H9 (cell line): ENCODE results near the gene PDE1C. TPM values are rescaled to one million over a fixed set of nuclear protein-coding genes. Genes with fewer than 3 reads are reported as not detected.

Experiments
- DNase-seq: peaks from one replicate; pipeline ENCODE4 v3.0.0-alpha.2; 2017
- H2AFZ ChIP-seq: one replicate; pipeline ENCODE4 v1.6.1; 2013; ENCODE audit warnings: mild to moderate bottlenecking, low read length, control low read depth, moderate library complexity
- H2AK5ac ChIP-seq: 2 replicates; pipeline ENCODE4 v1.6.1; 2013; ENCODE audit warnings: low read length, control low read depth, mixed read lengths; ENCODE audit not compliant: insufficient read length
- H2BK120ac ChIP-seq: one replicate; pipeline ENCODE4 v1.6.1; 2013; ENCODE audit warnings: low read depth, mild to moderate bottlenecking, low read length, control low read depth, inconsistent platforms; ENCODE audit not compliant: poor library complexity, severe bottlenecking
- H2BK12ac ChIP-seq: 2 replicates; pipeline ENCODE4 v1.6.1; 2013; ENCODE audit warnings: low read length, control low read depth, mixed read lengths, low read depth; ENCODE audit not compliant: insufficient read length
- H2BK15ac ChIP-seq: 2 replicates; pipeline ENCODE4 v1.6.1; 2013; ENCODE audit warnings: low read depth, low read length, control low read depth
- H2BK20ac ChIP-seq: one replicate; pipeline ENCODE4 v1.6.1; 2013; ENCODE audit warnings: low read depth, mild to moderate bottlenecking, low read length, control low read depth, inconsistent platforms; ENCODE audit not compliant: poor library complexity, severe bottlenecking
- H2BK5ac ChIP-seq: 2 replicates; pipeline ENCODE4 v1.6.1; 2013; ENCODE audit warnings: low read length, control low read depth, mixed read lengths; ENCODE audit not compliant: insufficient read length
- H3K14ac ChIP-seq: 2 replicates; pipeline ENCODE4 v1.6.1; 2013; ENCODE audit warnings: low read length, control low read depth; ENCODE audit not compliant: insufficient read depth
- H3K18ac ChIP-seq: 2 replicates; pipeline ENCODE4 v1.6.1; 2013; ENCODE audit warnings: low read depth, mild to moderate bottlenecking, mixed read lengths, low read length, control low read depth; ENCODE audit not compliant: insufficient read length
- H3K23ac ChIP-seq: 2 replicates; pipeline ENCODE4 v1.6.1; 2013; ENCODE audit warnings: low read length, control low read depth, mixed read lengths, low read depth; ENCODE audit not compliant: insufficient read length
- H3K23me2 ChIP-seq: 2 replicates; pipeline ENCODE4 v1.6.1; 2013; ENCODE audit warnings: low read depth, mild to moderate bottlenecking, mixed read lengths, low read length, control low read depth; ENCODE audit not compliant: insufficient read length, poor library complexity, severe bottlenecking
- H3K27ac ChIP-seq: 2 replicates; pipeline ENCODE4 v1.5.1; 2013; ENCODE audit warnings: low read length, control low read depth, mixed read lengths, low read depth; ENCODE audit not compliant: insufficient read length
- H3K27me3 ChIP-seq: 2 replicates; pipeline ENCODE4 v1.6.1; 2013; ENCODE audit warnings: low read length, control low read depth, inconsistent platforms; ENCODE audit not compliant: insufficient read depth
- H3K4ac ChIP-seq: 2 replicates; pipeline ENCODE4 v1.6.1; 2013; ENCODE audit warnings: low read depth, mild to moderate bottlenecking, control low read depth, inconsistent platforms, low read length, moderate library complexity
- H3K4me1 ChIP-seq: 2 replicates; pipeline ENCODE4 v1.6.1; 2013; ENCODE audit warnings: low read length, control low read depth, inconsistent platforms; ENCODE audit not compliant: insufficient read depth
- H3K4me2 ChIP-seq: 2 replicates; pipeline ENCODE4 v1.6.1; 2013; ENCODE audit warnings: low read length, control low read depth, mixed read lengths; ENCODE audit not compliant: insufficient read length, insufficient read depth
- H3K56ac ChIP-seq: 2 replicates; pipeline ENCODE4 v1.6.1; 2013; ENCODE audit warnings: low read depth, mild to moderate bottlenecking, mixed read lengths, low read length, control low read depth; ENCODE audit not compliant: insufficient read length
- H3K79me1 ChIP-seq: 2 replicates; pipeline ENCODE4 v1.6.1; 2013; ENCODE audit warnings: low read depth, mild to moderate bottlenecking, moderate library complexity, low read length, control low read depth, inconsistent platforms; ENCODE audit not compliant: insufficient read depth, poor library complexity, severe bottlenecking
- H3K79me2 ChIP-seq: 2 replicates; pipeline ENCODE4 v1.6.1; 2013; ENCODE audit warnings: low read length, control low read depth, inconsistent platforms; ENCODE audit not compliant: insufficient read depth
- H3K9ac ChIP-seq: 2 replicates; pipeline ENCODE4 v1.6.1; 2013; ENCODE audit warnings: low read length, control low read depth, mixed read lengths; ENCODE audit not compliant: insufficient read length; ENCODE audit errors: extremely low read depth
- H3K9me3 ChIP-seq: one replicate; pipeline ENCODE4 v1.6.1; 2013; ENCODE audit warnings: low read depth, low read length, inconsistent platforms; ENCODE audit not compliant: control insufficient read depth
- H3T11ph ChIP-seq: one replicate; pipeline ENCODE4 v1.6.1; 2013; ENCODE audit warnings: mild to moderate bottlenecking, low read length, control low read depth, inconsistent platforms
- H4K20me1 ChIP-seq: one replicate; pipeline ENCODE4 v1.6.1; 2013; ENCODE audit not compliant: control insufficient read depth, insufficient read length, insufficient read depth
- H4K5ac ChIP-seq: 2 replicates; pipeline ENCODE4 v1.6.1; 2013; ENCODE audit warnings: low read depth, mild to moderate bottlenecking, mixed read lengths, low read length, control low read depth; ENCODE audit not compliant: insufficient read length
- H4K8ac ChIP-seq: replicated peaks from 2 replicates; pipeline ENCODE4 v1.6.1; 2013; ENCODE audit warnings: low read length, control low read depth, mixed read lengths, low read depth; ENCODE audit not compliant: insufficient read length
- H4K91ac ChIP-seq: 2 replicates; pipeline ENCODE4 v1.6.1; 2013; ENCODE audit warnings: low read depth, mild to moderate bottlenecking, moderate library complexity, mixed read lengths, low read length, control low read depth; ENCODE audit not compliant: insufficient read length
- H3K27ac Mint-ChIP-seq, 3 experiments: 2 replicates in 2 of 3; 3 replicates in 1 of 3; pipeline ENCODE4 v1.8.0; 2020 to 2021; ENCODE audit warnings: mixed read lengths in 3 of 3, mild to moderate bottlenecking in 1 of 3, moderate library complexity in 1 of 3
- H3K27me3 Mint-ChIP-seq: 2 replicates; pipeline ENCODE4 v1.8.0; 2021; ENCODE audit warnings: low read depth, mild to moderate bottlenecking, moderate library complexity, mixed read lengths
- H3K36me3 Mint-ChIP-seq, 3 experiments: 2 replicates in 2 of 3; 3 replicates in 1 of 3; pipeline ENCODE4 v1.8.0; 2020 to 2021; ENCODE audit warnings: low read depth in 3 of 3, mixed read lengths in 3 of 3; ENCODE audit not compliant: insufficient read depth in 1 of 3
- H3K4me1 Mint-ChIP-seq, 2 experiments: 2 replicates each; pipeline ENCODE4 v1.8.0; 2020; ENCODE audit warnings: mixed read lengths in 2 of 2
- H3K4me3 Mint-ChIP-seq, 2 experiments: 2 replicates in 1 of 2; 3 replicates in 1 of 2; pipeline ENCODE4 v1.8.0; 2020 to 2021; ENCODE audit warnings: mild to moderate bottlenecking in 2 of 2, mixed read lengths in 2 of 2, moderate library complexity in 1 of 2
- H3K9me3 Mint-ChIP-seq, 2 experiments: 2 replicates in 1 of 2; 3 replicates in 1 of 2; pipeline ENCODE4 v1.8.0; 2020; ENCODE audit warnings: mild to moderate bottlenecking in 2 of 2, mixed read lengths in 2 of 2, moderate library complexity in 1 of 2
- WGBS: extraction: QIAGEN DNeasy Blood & Tissue Kit; methylation state at CpG from one replicate; pipeline ENCODE4 v1.1.7; 2013; ENCODE audit warnings: missing lambda C conversion rate, low lambda C conversion rate, mixed read lengths; ENCODE audit not compliant: insufficient read length; ENCODE audit errors: extremely low coverage; 5-methylcytosine and 5-hydroxymethylcytosine counted together
- total RNA-seq: library from RNA; stranded (reverse); gene quantifications from 2 replicates; pipeline ENCODE4 v1.2.1, GENCODE V29; 2021
- TF ChIP-seq, protein P1 (sequence below): fragments of 200-600 bp; sonication (generic); conservative IDR thresholded peaks from 3 replicates; pipeline ENCODE4 v1.8.0; 2021; ENCODE audit warnings: antibody characterized with exemption, mild to moderate bottlenecking

PDE1C gene
- total RNA-seq, 1 experiment from 2014 or later = 0.17 TPM

DNA sequence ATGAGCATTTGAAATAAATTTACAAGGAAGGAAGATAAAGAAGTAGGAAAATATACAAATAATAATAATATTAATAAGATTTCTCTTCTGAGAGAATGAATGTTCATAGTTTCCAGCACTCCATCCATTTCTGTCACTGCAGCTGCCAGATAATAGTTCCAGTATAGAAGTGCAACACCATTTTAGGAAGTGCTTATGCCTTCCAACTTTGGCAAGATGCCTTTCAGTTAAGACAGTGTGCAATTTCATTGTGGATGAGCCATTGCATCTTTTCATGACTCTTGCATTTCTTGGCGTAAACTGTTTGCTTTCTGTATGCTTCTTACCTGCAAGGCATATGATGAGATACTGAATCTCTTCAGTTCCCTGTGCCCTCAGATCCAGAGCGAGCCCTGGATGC is 185.0 kb downstream of the PDE1C start:
- Histone ChIP-seq H4K5ac (no peak overlapping the region), H2BK15ac (no peak overlapping the region), H3K9me3 (no peaks in the 10 kb centered on the region), H4K20me1 (no peaks in the 10 kb centered on the region), H2AK5ac (no peak overlapping the region), H2BK20ac (no peak overlapping the region), H3K27ac (no peak overlapping the region), H3K79me2 (no peaks in the 10 kb centered on the region), H2BK5ac (no peak overlapping the region), H2BK12ac (no peak overlapping the region), H3K23ac (no peak overlapping the region), H3K9ac (no peak overlapping the region), H3K4ac (no peak overlapping the region), H3K14ac (no peak overlapping the region), H3K18ac (no peak overlapping the region), H3K4me2 (no peak overlapping the region), H3K56ac (no peak overlapping the region), H3K79me1 (no peaks in the 10 kb centered on the region), H3K4me1 (no peaks in the 10 kb centered on the region), H2BK120ac (no peak overlapping the region), H4K91ac (no peak overlapping the region), H2AFZ (no peak overlapping the region), H3K27me3 (no peaks in the 10 kb centered on the region), H3T11ph (no peak overlapping the region), H3K23me2 (no peaks in the 10 kb centered on the region), H4K8ac (no peak overlapping the region)
- DNase-seq = no peak
- TF ChIP-seq, protein P1, sequence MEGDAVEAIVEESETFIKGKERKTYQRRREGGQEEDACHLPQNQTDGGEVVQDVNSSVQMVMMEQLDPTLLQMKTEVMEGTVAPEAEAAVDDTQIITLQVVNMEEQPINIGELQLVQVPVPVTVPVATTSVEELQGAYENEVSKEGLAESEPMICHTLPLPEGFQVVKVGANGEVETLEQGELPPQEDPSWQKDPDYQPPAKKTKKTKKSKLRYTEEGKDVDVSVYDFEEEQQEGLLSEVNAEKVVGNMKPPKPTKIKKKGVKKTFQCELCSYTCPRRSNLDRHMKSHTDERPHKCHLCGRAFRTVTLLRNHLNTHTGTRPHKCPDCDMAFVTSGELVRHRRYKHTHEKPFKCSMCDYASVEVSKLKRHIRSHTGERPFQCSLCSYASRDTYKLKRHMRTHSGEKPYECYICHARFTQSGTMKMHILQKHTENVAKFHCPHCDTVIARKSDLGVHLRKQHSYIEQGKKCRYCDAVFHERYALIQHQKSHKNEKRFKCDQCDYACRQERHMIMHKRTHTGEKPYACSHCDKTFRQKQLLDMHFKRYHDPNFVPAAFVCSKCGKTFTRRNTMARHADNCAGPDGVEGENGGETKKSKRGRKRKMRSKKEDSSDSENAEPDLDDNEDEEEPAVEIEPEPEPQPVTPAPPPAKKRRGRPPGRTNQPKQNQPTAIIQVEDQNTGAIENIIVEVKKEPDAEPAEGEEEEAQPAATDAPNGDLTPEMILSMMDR = no peak
- no CpG with 5 or more reads among the region's 2 CpGs for WGBS
- Mint-ChIP-seq H3K27me3 (peaks cover 3% of the 10 kb centered on the region; the same call in 1 of the 2 replicates), H3K4me1 (peaks cover 6 to 8% of the 10 kb centered on the region in 2 experiments), H3K36me3 (peaks cover 0 to 3% (median 0%) of the 10 kb centered on the region in 3 experiments; a peak in 1 of 7 replicates), H3K4me3 (no peak overlapping the region), H3K9me3 (peaks cover 3 to 6% of the 10 kb centered on the region in 2 experiments; a peak in 2 of 5 replicates), H3K27ac (no peak overlapping the region)
